Measurements from ENCODE around the gene ESAM. TPM values are rescaled to one million over a fixed set of nuclear protein-coding genes. Genes with fewer than 3 reads are reported as not detected.

Gene ESAM
- total RNA-seq, 4 donors from 2014 or later, result 188 to 294 (median 243) TPM

GRCh38 chr11:124718801-124719200 lies 43.3 kb downstream of the ESAM start:
- Histone ChIP-seq H3K36me3 (no peaks in the 10 kb centered on the region), H3K27ac (no peak overlapping the region), H3K4me1 (peaks cover 5% of the 10 kb centered on the region in 2 donors), H3K9me3 (no peaks in the 10 kb centered on the region), H3K4me3 (replicated peaks in 1 of 3) (no peak overlapping the region), H3K27me3 (no peaks in the 10 kb centered on the region)
- WGBS, 2 donors, result 56 to 61% methylated on average over 12 to 14 of the region's 14 CpGs
- TF ChIP-seq, protein P1, sequence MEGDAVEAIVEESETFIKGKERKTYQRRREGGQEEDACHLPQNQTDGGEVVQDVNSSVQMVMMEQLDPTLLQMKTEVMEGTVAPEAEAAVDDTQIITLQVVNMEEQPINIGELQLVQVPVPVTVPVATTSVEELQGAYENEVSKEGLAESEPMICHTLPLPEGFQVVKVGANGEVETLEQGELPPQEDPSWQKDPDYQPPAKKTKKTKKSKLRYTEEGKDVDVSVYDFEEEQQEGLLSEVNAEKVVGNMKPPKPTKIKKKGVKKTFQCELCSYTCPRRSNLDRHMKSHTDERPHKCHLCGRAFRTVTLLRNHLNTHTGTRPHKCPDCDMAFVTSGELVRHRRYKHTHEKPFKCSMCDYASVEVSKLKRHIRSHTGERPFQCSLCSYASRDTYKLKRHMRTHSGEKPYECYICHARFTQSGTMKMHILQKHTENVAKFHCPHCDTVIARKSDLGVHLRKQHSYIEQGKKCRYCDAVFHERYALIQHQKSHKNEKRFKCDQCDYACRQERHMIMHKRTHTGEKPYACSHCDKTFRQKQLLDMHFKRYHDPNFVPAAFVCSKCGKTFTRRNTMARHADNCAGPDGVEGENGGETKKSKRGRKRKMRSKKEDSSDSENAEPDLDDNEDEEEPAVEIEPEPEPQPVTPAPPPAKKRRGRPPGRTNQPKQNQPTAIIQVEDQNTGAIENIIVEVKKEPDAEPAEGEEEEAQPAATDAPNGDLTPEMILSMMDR (IDR thresholded peaks at IDR 0.05), result no peak
- no peak for TF ChIP-seq POLR2A (IDR thresholded peaks at IDR 0.05)
- DNase-seq, result no peak
- intact Hi-C loops (cut with DNase I), result no loop called here

DNA sequence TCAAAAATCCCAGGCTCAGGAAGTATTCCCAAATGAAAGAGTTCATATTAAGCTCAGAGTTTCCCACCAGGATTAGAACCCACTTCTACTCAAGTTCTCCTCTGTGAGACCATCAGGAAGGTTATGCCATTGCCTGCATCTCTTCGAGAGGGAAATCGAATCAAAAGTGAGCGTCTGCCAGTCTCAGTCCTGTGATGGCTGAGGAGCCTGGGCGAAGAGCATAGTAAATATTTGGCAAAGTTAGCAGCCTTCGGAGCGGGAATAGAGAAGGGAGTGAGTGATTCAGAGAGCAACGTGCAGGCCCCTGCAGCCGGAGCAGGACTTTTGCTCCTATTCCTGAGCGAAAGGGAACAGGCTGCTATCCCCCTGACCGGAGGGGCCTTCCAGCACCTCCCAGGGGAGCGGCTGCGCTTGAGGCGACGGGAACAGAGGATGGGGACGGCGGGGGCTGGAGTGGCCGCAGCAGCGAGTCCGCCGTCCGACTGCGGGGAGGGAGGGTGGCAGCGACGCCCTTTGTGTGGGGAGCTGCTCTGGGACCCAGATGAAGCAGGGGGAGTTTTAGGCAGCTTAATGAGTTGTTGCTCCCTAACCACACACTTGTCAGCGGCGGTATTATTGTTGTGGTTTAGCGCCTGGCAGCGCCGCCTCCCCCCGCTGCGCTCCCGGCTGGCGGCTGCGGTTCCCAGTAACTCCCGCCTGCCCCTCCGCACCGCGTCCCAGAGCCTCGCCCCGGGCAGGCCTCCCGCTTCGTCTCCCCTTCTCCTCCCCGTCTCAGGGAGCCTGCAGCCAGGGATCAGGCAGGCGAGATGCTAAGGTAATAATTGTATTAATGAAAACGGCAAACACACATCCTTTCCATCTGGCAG lies 44.1 kb downstream of the ESAM start:
- no peak overlapping the region for H3K27ac ChIP-seq
- H3K4me1 ChIP-seq, result peaks cover 5% of the 10 kb centered on the region in 2 donors
- peak; percentile 26 to 29 for DNase-seq
- 1 to 3% methylated on average over 18 to 36 of the region's 45 CpGs for WGBS, 2 donors
- H3K9me3 ChIP-seq, result no peaks in the 10 kb centered on the region
- TF ChIP-seq POLR2A (IDR thresholded peaks at IDR 0.05), result no peak
- no peaks in the 10 kb centered on the region for H3K27me3 ChIP-seq
- H3K36me3 ChIP-seq, result no peaks in the 10 kb centered on the region
- H3K4me3 ChIP-seq (replicated peaks in 1 of 3), result peak overlapping the region in 1 of 3 donors; percentile 11
- intact Hi-C loops (cut with DNase I), result no loop called here

- DNase-seq, result no peak
- WGBS, 2 donors, result 68 to 73% methylated on average over 7 of the region's 7 CpGs
- intact Hi-C loops (cut with DNase I), result no loop called here
- peaks cover 5% of the 10 kb centered on the region in 2 donors for H3K4me1 ChIP-seq
- no peaks in the 10 kb centered on the region for H3K27me3 ChIP-seq
- no peaks in the 10 kb centered on the region for H3K9me3 ChIP-seq
- H3K36me3 ChIP-seq, result no peaks in the 10 kb centered on the region
- no peak overlapping the region for H3K27ac ChIP-seq
- TF ChIP-seq, protein P1 (IDR thresholded peaks at IDR 0.05), result no peak
- TF ChIP-seq POLR2A (IDR thresholded peaks at IDR 0.05), result no peak
- H3K4me3 ChIP-seq (replicated peaks in 1 of 3), result peak overlapping the region in 1 of 3 donors; percentile 11
Measured at GRCh38 chr11:124717421-124717785, 44.7 kb downstream of the ESAM start.

GRCh38 chr11:124716591-124716990 lies 45.5 kb downstream of the ESAM start:
- Histone ChIP-seq H3K4me3 (replicated peaks in 1 of 3) (no peak overlapping the region), H3K9me3 (no peaks in the 10 kb centered on the region), H3K27ac (no peak overlapping the region), H3K36me3 (no peaks in the 10 kb centered on the region), H3K4me1 (peaks cover 5% of the 10 kb centered on the region in 2 donors), H3K27me3 (no peaks in the 10 kb centered on the region)
- intact Hi-C loops (cut with DNase I), result no loop called here
- TF ChIP-seq POLR2A (IDR thresholded peaks at IDR 0.05), result no peak
- TF ChIP-seq, protein P1 (IDR thresholded peaks at IDR 0.05), result no peak
- DNase-seq, result no peak
- WGBS, 2 donors, result 80 to 87% methylated on average over 3 of the region's 3 CpGs

DNA sequence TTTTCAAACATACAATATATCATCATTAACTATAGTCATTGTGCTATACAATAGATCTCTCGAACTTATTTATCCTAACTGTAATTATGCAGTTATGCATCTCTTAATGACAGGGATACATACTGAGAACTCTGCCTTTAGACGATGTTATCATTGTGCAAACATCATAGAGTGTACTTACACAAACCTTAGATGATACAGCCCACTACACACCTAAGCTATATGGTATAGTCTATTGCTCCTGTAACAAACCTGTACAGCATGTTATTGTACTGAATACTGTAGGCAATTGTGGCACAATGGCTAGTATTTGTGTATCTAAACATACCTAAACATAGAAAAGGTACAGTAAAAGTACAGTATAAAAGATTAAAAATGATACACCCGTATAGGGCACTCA lies 49.7 kb downstream of the ESAM start:
- intact Hi-C loops (cut with DNase I), result no loop called here
- H3K27ac ChIP-seq, result no peak overlapping the region
- WGBS, 2 donors, result 83 to 90% methylated on average over 3 of the region's 3 CpGs

More for the DNA sequence above, 49.7 kb downstream of the ESAM start:
- Histone ChIP-seq H3K4me3 (replicated peaks in 1 of 3) (no peak overlapping the region), H3K27me3 (no peaks in the 10 kb centered on the region), H3K9me3 (no peaks in the 10 kb centered on the region), H3K4me1 (no peaks in the 10 kb centered on the region), H3K36me3 (no peaks in the 10 kb centered on the region)
- TF ChIP-seq, protein P1 (IDR thresholded peaks at IDR 0.05), result no peak
- no peak for TF ChIP-seq POLR2A (IDR thresholded peaks at IDR 0.05)
- no peak for DNase-seq

All from thyroid gland (tissue), 4 donors.